GM23338 (cell line): ENCODE data around the gene CITED4. TPM values are rescaled to one million over a fixed set of nuclear protein-coding genes. Genes with fewer than 3 reads are reported as not detected.

Experiments
- ATAC-seq: fragments of 200-7000 bp; cut with Tn5 transposase; 3 replicates; pipeline ENCODE4 v1.9.1; 2020
- DNase-seq: peaks from one replicate; pipeline ENCODE4 v3.0.0-alpha.2; 2015; ENCODE audit warnings: low spot score
- H2AFZ ChIP-seq: fragments of 200-600 bp; sonication (generic); 2 replicates; pipeline ENCODE4 v1.8.0; 2016; ENCODE audit warnings: antibody characterized with exemption, mild to moderate bottlenecking, moderate library complexity
- H3F3A ChIP-seq: fragments of 200-600 bp; sonication (generic); replicated peaks from 2 replicates; pipeline ENCODE4 v1.8.0; 2017; ENCODE audit warnings: antibody characterized with exemption, mixed run types, low read depth
- H3K27ac ChIP-seq: fragments of 200-600 bp; sonication (generic); 2 replicates; pipeline ENCODE4 v1.6.1; 2016; ENCODE audit warnings: low read depth
- H3K27me3 ChIP-seq: fragments of 200-600 bp; sonication (generic); 2 replicates; pipeline ENCODE4 v1.8.0; 2016; ENCODE audit warnings: mild to moderate bottlenecking, mixed run types, moderate library complexity; ENCODE audit not compliant: insufficient read depth
- H3K36me3 ChIP-seq: fragments of 200-600 bp; sonication (generic); 2 replicates; pipeline ENCODE4 v1.8.0; 2016; ENCODE audit warnings: mild to moderate bottlenecking; ENCODE audit not compliant: insufficient read depth
- H3K4me1 ChIP-seq: fragments of 200-600 bp; sonication (generic); 2 replicates; pipeline ENCODE4 v1.8.0; 2016; ENCODE audit warnings: mild to moderate bottlenecking, moderate library complexity; ENCODE audit not compliant: insufficient read depth
- H3K4me2 ChIP-seq: fragments of 200-600 bp; sonication (generic); 2 replicates; pipeline ENCODE4 v1.7.1; 2017; ENCODE audit warnings: mixed run types
- H3K4me3 ChIP-seq: fragments of 200-600 bp; sonication (generic); 2 replicates; pipeline ENCODE4 v1.6.1; 2016; ENCODE audit warnings: mixed run types
- H3K79me2 ChIP-seq: fragments of 200-600 bp; sonication (generic); replicated peaks from 2 replicates; pipeline ENCODE4 v1.8.0; 2017; ENCODE audit warnings: mild to moderate bottlenecking; ENCODE audit not compliant: insufficient read depth
- H3K9me2 ChIP-seq: fragments of 200-600 bp; sonication (generic); 2 replicates; pipeline ENCODE4 v1.8.0; 2017; ENCODE audit not compliant: insufficient read depth
- H4K20me1 ChIP-seq: fragments of 200-600 bp; sonication (generic); replicated peaks from 2 replicates; pipeline ENCODE4 v1.8.0; 2017; ENCODE audit warnings: mild to moderate bottlenecking; ENCODE audit not compliant: insufficient read depth
- H3K27ac Mint-ChIP-seq: 2 replicates; pipeline ENCODE4 v1.8.0; 2020; ENCODE audit warnings: inconsistent platforms, mild to moderate bottlenecking, moderate library complexity, mixed read lengths
- H3K27me3 Mint-ChIP-seq: 3 replicates; pipeline ENCODE4 v1.8.0; 2022; ENCODE audit warnings: low read depth, mild to moderate bottlenecking, moderate library complexity, mixed read lengths, inconsistent platforms; ENCODE audit not compliant: insufficient read depth, poor library complexity
- H3K36me3 Mint-ChIP-seq: 3 replicates; pipeline ENCODE4 v1.8.0; 2021; ENCODE audit warnings: low read depth, mild to moderate bottlenecking, inconsistent platforms, moderate library complexity, mixed read lengths
- H3K4me1 Mint-ChIP-seq: 3 replicates; pipeline ENCODE4 v1.8.0; 2020; ENCODE audit warnings: mild to moderate bottlenecking, inconsistent platforms, mixed read lengths
- H3K4me3 Mint-ChIP-seq: 3 replicates; pipeline ENCODE4 v1.8.0; 2021; ENCODE audit warnings: moderate library complexity, mild to moderate bottlenecking, inconsistent platforms, mixed read lengths
- H3K9me3 Mint-ChIP-seq: 3 replicates; pipeline ENCODE4 v1.8.0; 2020; ENCODE audit warnings: moderate library complexity, mild to moderate bottlenecking, inconsistent platforms, mixed read lengths
- CREB1 ChIP-seq: fragments of 250-450 bp; sonication (Bioruptor Pico); IDR thresholded peaks from 2 replicates; pipeline ENCODE4 v1.5.0; 2020; ENCODE audit warnings: low read depth, mild to moderate bottlenecking, moderate library complexity
- CTCF ChIP-seq, 2 experiments: fragments of 200-600 bp in 1 of 2; sonication (generic) in 1 of 2; conservative IDR thresholded peaks; 2 replicates each; pipeline versions ENCODE4 v1.5.1 to v1.6.1; 2016 to 2017; ENCODE audit warnings: antibody characterized with exemption in 2 of 2, low read depth in 2 of 2, mild to moderate bottlenecking in 2 of 2, moderate library complexity in 1 of 2
- EZH2 ChIP-seq: fragments of 200-600 bp; sonication (generic); IDR thresholded peaks from one replicate; pipeline ENCODE4 v1.8.0; 2017; ENCODE audit warnings: antibody characterized with exemption, mild to moderate bottlenecking, low read depth; ENCODE audit not compliant: unreplicated experiment
- EZH2phosphoT487 ChIP-seq: fragments of 200-600 bp; sonication (generic); IDR thresholded peaks from one replicate; pipeline ENCODE4 v1.8.1; 2018; ENCODE audit warnings: antibody characterized with exemption; ENCODE audit not compliant: unreplicated experiment
- JUNB ChIP-seq: IDR thresholded peaks from one replicate; pipeline ENCODE4 v1.6.1; 2016; ENCODE audit warnings: antibody characterized with exemption; ENCODE audit not compliant: unreplicated experiment
- NANOG ChIP-seq: IDR thresholded peaks from 2 replicates; pipeline ENCODE4 v1.6.1; 2016; ENCODE audit warnings: antibody characterized with exemption, borderline replicate concordance
- POLR2AphosphoS5 ChIP-seq: IDR thresholded peaks from 2 replicates; pipeline ENCODE4 v1.6.1; 2016; ENCODE audit warnings: antibody characterized with exemption, low read depth
- REST ChIP-seq: IDR thresholded peaks from one replicate; pipeline ENCODE4 v1.6.1; 2018; ENCODE audit warnings: antibody characterized with exemption; ENCODE audit not compliant: unreplicated experiment
- STAT1 ChIP-seq: IDR thresholded peaks from one replicate; pipeline ENCODE4 v1.6.1; 2016; ENCODE audit warnings: antibody characterized with exemption; ENCODE audit not compliant: unreplicated experiment
- ZNF114 ChIP-seq: fragments of 250-450 bp; sonication (Bioruptor Pico); IDR thresholded peaks from 2 replicates; pipeline ENCODE4 v1.5.0; 2020; ENCODE audit warnings: mild to moderate bottlenecking, moderate library complexity
- ZNF331 ChIP-seq: fragments of 250-450 bp; sonication (Bioruptor Pico); IDR thresholded peaks from 2 replicates; pipeline ENCODE4 v1.5.0; 2020; ENCODE audit warnings: low read depth, mild to moderate bottlenecking, moderate library complexity
- ZNF462 ChIP-seq: fragments of 250-450 bp; sonication (Bioruptor Pico); IDR thresholded peaks from 2 replicates; pipeline ENCODE4 v1.5.0; 2020; ENCODE audit warnings: mild to moderate bottlenecking, moderate library complexity
- polyA plus RNA-seq: library from polyadenylated mRNA; unstranded; fragments of >200 nt; fragmentation: Nextera tagmentation; extraction: Ambion mirVana; gene quantifications from 2 replicates; pipeline ENCODE4 v1.2.1, GENCODE V29; 2016
- total RNA-seq: library from RNA; depleted of rRNA; stranded (reverse); fragments of >200 nt; shearing (Covaris generic); gene quantifications from 2 replicates; pipeline ENCODE4 v1.2.3, GENCODE V29; 2014
- TF ChIP-seq, protein P1 (sequence below): IDR thresholded peaks from 2 replicates; pipeline ENCODE4 v1.6.1; 2016; ENCODE audit warnings: antibody characterized with exemption

Gene CITED4
- total and polyA plus RNA-seq, 2 experiments from 2014 or later = 2.9 to 18.7 TPM

DNA sequence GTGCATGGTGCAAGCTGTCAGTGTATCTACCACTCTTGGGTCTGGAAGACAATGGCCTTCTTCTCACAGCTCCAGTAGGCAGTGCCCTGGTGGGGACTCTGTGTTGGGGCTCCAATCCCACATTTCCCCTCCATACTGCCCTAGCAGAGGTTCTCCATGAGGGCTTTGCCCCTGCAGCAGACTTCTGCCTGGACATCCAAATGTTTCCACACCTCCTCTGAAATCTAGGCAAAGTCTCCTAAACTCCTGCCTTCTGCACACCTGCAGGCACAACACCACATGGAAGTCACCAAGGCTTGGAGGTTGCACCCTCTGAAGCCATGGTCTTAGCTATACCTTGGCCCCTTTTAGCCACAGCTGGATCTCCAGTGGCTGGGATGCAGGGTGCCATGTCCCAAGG is 31.8 kb upstream of the CITED4 start:
- H3K9me2 ChIP-seq = peaks cover 4% of the 10 kb centered on the region; the same call in 1 of the 2 replicates
- no peaks in the 10 kb centered on the region for H3K4me1 ChIP-seq
- no peak overlapping the region for H2AFZ ChIP-seq
- H3K4me1 Mint-ChIP-seq = peaks cover 2% of the 10 kb centered on the region; the same call in 1 of the 3 replicates
- H3K27ac ChIP-seq = no peak overlapping the region
- no peak overlapping the region for H3K4me3 Mint-ChIP-seq
- DNase-seq = no peak
- H3F3A ChIP-seq = no peaks in the 10 kb centered on the region
- no peaks in the 10 kb centered on the region for H3K36me3 ChIP-seq
- peaks cover 21% of the 10 kb centered on the region for H3K36me3 Mint-ChIP-seq
- no peak overlapping the region for H3K4me2 ChIP-seq
- TF ChIP-seq REST (no peak), NANOG (no peak), STAT1 (no peak), JUNB (no peak), ZNF114 (no peak), CREB1 (CRISPR knock-in tag) (no peak), EZH2phosphoT487 (no peak), ZNF331 (CRISPR knock-in tag) (no peak), ZNF462 (CRISPR knock-in tag) (no peak), EZH2 (no peak), CTCF (conservative IDR thresholded peaks at IDR 0.05; ENCODE audit: low read depth in 2 of 2) (no peak), POLR2AphosphoS5 (no peak)
- TF ChIP-seq, protein P1, sequence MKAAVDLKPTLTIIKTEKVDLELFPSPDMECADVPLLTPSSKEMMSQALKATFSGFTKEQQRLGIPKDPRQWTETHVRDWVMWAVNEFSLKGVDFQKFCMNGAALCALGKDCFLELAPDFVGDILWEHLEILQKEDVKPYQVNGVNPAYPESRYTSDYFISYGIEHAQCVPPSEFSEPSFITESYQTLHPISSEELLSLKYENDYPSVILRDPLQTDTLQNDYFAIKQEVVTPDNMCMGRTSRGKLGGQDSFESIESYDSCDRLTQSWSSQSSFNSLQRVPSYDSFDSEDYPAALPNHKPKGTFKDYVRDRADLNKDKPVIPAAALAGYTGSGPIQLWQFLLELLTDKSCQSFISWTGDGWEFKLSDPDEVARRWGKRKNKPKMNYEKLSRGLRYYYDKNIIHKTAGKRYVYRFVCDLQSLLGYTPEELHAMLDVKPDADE = no peak
- no peaks in the 10 kb centered on the region for H3K27me3 ChIP-seq
- no peaks in the 10 kb centered on the region for H3K79me2 ChIP-seq
- H3K27me3 Mint-ChIP-seq = peaks cover 3% of the 10 kb centered on the region
- ATAC-seq = no peak
- H4K20me1 ChIP-seq = no peaks in the 10 kb centered on the region
- no peak overlapping the region for H3K4me3 ChIP-seq
- H3K27ac Mint-ChIP-seq = no peak overlapping the region
- H3K9me3 Mint-ChIP-seq = peaks cover 32% of the 10 kb centered on the region
